ENCODE measurements around the gene FASTKD3.

FASTKD3 gene

GRCh38 chr5:7881091-7881490, 12.3 kb upstream of the FASTKD3 start:
- DNase-seq: no peak

GRCh38 chr5:7878381-7878873, 9.6 kb upstream of the FASTKD3 start:
- no peak for DNase-seq

GRCh38 chr5:7877851-7878250, 9.0 kb upstream of the FASTKD3 start:
- DNase-seq: no peak

DNA sequence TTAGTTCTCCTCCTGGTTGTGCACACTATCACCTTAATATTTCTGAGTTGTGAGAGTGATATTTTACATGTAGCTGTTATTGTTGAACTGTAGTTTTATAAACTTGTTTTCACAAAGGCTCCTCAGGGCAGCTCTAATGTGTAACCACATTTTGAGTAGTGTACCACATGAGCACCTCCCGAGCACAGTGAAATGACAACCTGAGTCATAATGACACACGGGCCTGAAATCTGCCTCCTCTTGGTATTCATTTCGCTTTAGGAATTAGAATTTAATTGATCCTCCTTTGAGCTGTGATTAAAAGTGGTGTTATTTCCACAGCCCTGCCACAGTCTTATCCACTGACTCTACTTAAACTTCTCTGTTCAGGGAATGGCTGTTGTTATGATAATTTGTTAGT, 8.0 kb upstream of the FASTKD3 start:
- DNase-seq: no peak

DNA sequence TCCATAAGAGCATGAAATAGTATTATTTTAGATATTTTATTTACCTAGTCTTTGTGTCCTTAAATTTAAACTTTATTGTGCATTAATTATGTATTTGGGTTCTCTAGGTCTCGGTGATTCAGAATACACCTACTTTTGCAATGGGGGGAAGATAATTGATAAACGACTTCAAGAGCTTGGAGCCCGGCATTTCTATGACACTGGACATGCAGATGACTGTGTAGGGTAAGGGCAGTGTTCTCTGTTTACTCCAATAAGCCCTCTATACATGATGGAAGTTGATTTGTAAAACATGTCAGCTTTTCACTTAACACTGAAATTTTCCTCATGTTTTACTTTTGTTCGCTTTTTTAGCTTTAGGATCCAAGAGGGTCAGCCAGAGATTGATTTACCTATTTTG, 6.3 kb upstream of the FASTKD3 start:
- DNase-seq: no peak

DNA sequence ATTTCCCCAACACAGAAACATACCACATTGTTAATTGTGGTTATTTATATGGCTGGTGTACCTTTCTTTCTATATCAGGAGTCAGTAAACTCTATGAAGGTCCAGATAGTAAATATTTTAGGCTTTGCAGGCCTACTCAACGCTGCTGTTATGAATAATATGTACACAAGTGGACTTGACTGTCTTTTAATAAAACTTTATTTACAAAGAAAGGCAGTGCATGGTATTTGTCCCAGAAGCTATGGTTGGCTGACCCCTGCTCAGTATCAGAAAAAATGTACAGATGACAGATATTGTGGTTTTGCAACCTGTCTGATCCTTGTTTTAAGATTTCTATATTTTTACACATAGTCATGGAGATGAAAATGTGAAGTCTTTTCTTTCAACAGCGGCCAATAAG, 5.8 kb upstream of the FASTKD3 start:
- no peak for DNase-seq

DNA sequence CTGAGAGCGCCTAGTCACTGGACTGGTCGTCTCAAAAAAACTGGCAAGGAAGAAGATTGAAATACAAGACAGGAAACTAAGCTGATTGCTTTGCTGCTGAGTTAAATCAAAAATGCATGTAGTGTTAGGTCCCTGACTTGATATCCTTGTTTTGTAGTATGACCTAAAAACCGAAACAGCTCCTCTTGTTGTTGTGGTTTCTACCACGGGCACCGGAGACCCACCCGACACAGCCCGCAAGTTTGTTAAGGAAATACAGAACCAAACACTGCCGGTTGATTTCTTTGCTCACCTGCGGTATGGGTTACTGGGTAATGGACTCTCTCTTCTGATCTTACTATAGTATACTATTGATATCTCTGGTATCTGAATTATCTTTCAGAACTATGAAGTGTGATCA, 4.4 kb upstream of the FASTKD3 start:
- DNase-seq: no peak

DNA sequence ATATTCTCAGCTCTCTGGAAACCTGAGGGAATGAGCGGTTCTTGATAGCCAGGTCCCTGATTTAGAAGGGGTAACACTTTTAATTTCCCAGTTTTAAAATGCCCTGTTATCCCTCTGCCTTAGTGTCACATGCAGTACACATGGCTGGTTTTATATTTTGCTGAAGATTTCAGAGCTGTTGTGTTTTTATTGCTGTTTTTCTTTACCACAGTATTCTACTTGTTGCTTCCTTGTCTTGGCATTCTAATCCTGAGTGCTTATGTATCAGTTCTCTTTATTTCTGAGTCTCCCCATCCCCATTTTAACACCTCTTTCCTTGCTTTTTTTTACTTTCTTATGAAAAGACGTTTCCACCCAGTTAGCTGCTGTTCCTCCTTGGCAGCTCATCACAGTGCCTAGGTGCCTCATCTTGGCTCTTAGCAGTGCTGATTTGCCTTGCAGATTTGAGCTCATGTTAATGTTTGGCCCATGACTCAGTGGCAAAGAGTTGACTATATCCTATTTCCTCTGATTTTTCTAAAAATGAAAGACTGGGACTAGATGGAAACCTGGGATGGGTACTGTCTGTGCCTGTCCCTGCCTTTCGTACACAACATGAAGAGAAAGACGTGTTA, 3.8 kb upstream of the FASTKD3 start:
- no peak for DNase-seq

- DNase-seq: no peak
Measured at GRCh38 chr5:7871653-7872052, 2.8 kb upstream of the FASTKD3 start.

- no peak for DNase-seq
Measured at GRCh38 chr5:7869474-7870136, 774 bp upstream of the FASTKD3 start.

DNA sequence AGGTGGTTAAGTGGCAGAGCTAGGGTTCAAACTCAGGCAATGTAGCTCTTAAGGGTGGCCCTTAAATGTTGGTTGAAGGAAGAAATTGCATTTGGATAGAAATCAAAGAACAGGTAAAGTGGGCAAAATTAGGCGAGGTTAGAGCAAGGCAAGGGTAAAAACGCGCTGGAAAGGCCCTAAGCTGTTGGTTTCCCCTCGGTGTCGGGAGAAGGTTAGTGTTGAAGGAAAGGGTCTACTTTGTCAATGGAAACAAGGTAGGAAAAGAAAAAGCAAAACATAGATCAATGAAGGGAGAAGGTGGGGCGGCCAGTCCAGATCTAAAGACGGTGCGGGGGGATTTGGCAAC, 431 bp downstream of the FASTKD3 start:
- DNase-seq: no peak

GRCh38 chr5:7867260-7867659, 1.6 kb downstream of the FASTKD3 start:
- DNase-seq: no peak

- no peak for DNase-seq
Measured at GRCh38 chr5:7866196-7866595, 2.6 kb downstream of the FASTKD3 start.

DNA sequence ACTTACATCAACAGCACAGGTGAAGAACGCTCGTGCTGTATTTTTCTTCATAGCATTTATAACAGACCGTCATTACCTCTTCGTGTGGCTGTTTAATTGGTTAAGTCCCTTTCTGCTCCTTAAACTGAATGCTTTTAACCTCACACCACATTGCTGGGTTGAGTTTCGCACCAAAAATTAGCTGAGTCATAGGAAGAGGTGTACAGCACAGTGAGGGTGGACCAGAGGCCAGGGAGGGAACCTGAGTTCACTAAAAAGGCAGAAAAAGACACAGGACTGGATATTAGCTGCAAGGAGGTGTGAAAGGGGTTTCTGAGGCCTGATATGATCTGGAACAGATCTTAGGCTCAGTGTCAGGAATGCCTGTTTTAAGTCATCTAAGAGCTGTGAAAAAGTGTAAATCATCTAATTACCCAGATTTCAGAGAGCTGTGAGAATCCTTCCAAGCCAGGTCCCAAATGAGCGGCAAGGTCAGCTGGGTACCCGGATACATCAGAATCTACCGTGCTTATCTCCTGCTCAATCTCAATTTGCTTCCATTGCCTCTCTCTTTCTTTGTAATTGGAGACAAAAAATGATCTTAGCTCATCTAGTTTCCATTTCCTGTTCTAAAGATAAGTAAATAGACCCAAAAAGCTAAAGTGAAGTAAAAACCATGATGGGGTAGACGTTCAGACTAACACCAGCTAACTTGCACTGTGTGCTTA, 10.8 kb downstream of the FASTKD3 start:
- DNase-seq: no peak

DNA sequence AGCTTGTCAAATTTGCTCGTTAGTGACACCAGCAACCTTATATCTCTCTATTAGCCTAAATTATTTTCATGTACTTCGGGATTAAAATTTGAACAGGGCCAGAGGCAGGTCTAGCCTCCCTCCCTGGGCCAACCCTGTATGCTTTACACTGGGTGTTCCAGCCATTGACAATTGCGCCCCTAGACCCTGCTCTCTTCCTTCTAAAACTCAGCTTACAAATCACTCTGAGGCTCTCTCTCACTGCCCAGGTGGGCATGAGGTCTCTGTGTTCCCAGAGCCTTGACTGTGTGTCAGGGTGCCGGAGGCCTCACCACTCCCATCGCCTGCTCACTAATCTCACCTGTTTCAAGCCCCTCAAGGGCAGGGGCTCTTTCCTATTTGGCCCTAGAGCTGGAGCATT, 11.5 kb downstream of the FASTKD3 start:
- DNase-seq: no peak

- DNase-seq: peak; percentile 35
Measured at GRCh38 chr5:7856855-7857254, 12.0 kb downstream of the FASTKD3 start.

DNA sequence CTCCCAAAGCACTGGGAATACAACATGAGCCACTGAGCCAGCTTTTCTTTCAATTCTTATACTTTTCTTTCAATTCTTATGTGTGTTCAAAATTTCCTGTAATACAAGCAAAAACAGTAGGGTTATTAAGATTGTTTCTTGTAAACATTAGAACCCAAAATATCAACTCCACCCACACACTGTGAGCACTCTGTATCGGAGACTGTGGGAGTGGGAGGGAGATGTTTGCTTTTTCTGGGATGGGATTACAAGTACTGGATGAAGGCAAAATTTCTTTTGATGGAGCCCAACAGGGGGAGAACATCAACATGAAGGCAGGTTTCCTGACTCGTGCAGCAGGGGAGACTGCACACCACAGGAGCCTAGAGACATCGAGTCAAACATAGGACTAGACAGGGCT, 13.2 kb downstream of the FASTKD3 start:
- DNase-seq: no peak

DNA sequence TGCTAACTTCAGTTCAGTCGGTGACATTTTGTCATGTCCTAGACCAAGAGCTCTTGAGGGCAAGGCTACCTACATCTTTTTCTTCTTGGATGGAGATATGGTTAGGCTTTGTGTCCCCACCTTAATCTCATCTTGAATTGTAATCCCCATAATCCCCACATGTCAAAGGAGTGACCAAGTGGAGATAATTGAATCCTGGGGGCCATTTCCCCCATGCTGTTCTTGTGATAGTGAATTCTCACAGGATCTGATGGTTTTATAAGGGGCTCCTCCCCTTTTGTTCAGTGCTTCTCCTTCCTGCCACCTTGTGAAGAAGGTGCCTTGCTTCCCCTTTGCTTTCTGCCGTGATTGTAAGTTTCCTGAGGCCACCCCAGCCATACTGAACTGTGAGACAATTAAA, 15.8 kb downstream of the FASTKD3 start:
- DNase-seq: no peak

DNA sequence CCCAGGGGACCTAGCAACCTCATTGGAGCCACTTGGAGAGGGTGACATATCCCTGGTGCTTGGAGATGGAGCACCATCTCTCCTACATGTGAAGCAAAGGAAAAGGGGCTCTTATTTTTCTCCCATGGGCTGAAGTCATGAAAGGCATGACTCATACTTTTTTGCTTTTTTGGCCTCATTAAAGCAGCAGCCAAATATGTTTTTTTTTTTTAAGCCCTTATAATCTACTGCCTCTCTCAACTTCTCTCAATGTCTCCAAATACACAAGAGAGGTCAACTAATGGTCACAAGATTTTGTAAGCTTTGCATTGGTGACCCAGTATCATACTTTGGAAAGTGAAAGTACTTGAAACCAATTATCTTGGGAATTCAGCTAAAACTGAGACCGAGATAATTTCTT, 16.3 kb downstream of the FASTKD3 start:
- DNase-seq: no peak

DNA sequence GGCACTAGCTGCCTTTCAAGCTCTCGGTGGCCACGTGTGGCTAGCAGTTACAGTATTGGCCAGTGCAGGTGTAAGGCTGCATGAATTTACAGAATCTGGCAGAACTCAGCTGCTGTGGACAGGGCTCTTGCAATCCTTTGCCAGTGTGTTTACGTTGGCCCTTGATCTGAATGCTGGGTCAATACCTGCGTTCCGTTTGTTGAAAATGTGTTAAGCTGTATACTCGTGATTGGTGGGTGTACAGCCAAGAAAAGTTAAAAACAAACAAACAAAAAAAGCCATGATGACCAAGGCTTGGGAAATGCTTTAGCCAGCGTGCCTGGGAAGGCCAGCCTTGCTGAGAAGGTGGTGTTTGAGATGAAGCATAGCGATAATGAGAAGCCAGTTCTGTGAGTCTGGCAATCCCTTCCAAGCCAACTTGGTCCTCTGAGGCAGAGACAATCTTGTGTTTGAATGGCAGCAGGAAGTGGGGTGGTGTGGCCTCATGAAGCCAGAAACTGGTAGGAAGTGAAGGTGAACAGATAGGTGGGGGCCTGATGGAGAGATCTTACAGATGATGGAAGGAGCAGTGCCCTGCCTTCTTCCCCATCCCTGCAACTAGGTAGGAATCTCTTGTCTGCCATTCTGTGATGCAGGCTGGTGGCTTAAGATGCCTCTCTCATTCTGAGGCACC, 17.1 kb downstream of the FASTKD3 start:
- DNase-seq: no peak

DNA sequence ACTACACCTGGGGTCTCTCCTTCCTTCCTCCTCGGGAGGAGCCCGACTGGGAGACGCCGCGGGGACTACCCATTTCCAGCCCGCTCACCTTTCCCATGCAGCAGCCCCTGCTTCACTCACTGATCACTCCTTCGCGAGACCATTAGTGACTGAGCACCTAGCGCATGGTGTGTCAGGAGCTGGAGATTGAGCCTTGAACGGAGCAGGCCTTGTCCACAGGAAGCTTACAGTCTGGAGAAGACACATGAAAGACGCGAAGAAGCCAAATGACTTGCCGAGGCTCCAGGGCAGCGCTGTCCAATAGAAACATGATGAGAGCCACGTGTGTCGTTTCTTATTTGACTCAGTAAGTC, 17.6 kb downstream of the FASTKD3 start:
- DNase-seq: no peak

GRCh38 chr5:7850395-7851239, 18.2 kb downstream of the FASTKD3 start, which contains the start of gene CFAP90:
Gene CFAP90 (minus strand): TSS chr5:7851133. CDS start chr5:7851021, 112 bp downstream.
- DNase-seq: peak; percentile 76
